Measurements from ENCODE around the gene FAM204A. TPM values are rescaled to one million over a fixed set of nuclear protein-coding genes. Genes with fewer than 3 reads are reported as not detected.

FAM204A gene
- total RNA-seq, 1 donor from 2014 or later: 71.8 TPM

- Mint-ChIP-seq H3K36me3 (ENCODE audit: low read depth) (no peaks in the 10 kb centered on the region), H3K4me1 (no peaks in the 10 kb centered on the region), H3K27ac (no peak overlapping the region), H3K9me3 (no peaks in the 10 kb centered on the region), H3K27me3 (peaks cover 37% of the 10 kb centered on the region), H3K4me3 (no peak overlapping the region)
- ChIA-PET CTCF (no interaction called here), POLR2A (no interaction called here)
- TF ChIP-seq, protein P1, sequence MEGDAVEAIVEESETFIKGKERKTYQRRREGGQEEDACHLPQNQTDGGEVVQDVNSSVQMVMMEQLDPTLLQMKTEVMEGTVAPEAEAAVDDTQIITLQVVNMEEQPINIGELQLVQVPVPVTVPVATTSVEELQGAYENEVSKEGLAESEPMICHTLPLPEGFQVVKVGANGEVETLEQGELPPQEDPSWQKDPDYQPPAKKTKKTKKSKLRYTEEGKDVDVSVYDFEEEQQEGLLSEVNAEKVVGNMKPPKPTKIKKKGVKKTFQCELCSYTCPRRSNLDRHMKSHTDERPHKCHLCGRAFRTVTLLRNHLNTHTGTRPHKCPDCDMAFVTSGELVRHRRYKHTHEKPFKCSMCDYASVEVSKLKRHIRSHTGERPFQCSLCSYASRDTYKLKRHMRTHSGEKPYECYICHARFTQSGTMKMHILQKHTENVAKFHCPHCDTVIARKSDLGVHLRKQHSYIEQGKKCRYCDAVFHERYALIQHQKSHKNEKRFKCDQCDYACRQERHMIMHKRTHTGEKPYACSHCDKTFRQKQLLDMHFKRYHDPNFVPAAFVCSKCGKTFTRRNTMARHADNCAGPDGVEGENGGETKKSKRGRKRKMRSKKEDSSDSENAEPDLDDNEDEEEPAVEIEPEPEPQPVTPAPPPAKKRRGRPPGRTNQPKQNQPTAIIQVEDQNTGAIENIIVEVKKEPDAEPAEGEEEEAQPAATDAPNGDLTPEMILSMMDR (IDR thresholded peaks at IDR 0.05): no peak
- DNase-seq (no peak), ATAC-seq (ENCODE audit: low read depth) (no peak)
- intact Hi-C loops (cut with micrococcal nuclease): no loop called here
Measured at GRCh38 chr10:118262538-118262937, 79.6 kb downstream of the FAM204A start.

- DNase-seq (no peak), ATAC-seq (ENCODE audit: low read depth) (no peak)
- Mint-ChIP-seq H3K4me1 (no peaks in the 10 kb centered on the region), H3K27ac (no peak overlapping the region), H3K36me3 (ENCODE audit: low read depth) (no peaks in the 10 kb centered on the region), H3K9me3 (no peaks in the 10 kb centered on the region), H3K4me3 (no peak overlapping the region), H3K27me3 (peaks cover 23% of the 10 kb centered on the region)
- intact Hi-C loops (cut with micrococcal nuclease): no loop called here
- CTCF ChIA-PET: no interaction called here
- TF ChIP-seq, protein P1 (IDR thresholded peaks at IDR 0.05): no peak
- POLR2A ChIA-PET: interaction anchor here (0.6 kb wide), 1 partner anchor 120 kb away, joined by 4 read pairs; no protein-coding TSS in a partner anchor
Measured at GRCh38 chr10:118259288-118259906, 82.7 kb downstream of the FAM204A start.

- Mint-ChIP-seq H3K27ac (no peak overlapping the region), H3K4me1 (no peaks in the 10 kb centered on the region), H3K27me3 (peaks cover 21% of the 10 kb centered on the region), H3K9me3 (no peaks in the 10 kb centered on the region), H3K36me3 (ENCODE audit: low read depth) (no peaks in the 10 kb centered on the region), H3K4me3 (no peak overlapping the region)
- no peak for ATAC-seq (ENCODE audit: low read depth)
- DNase-seq: no peak
- POLR2A ChIA-PET: no interaction called here
- CTCF ChIA-PET: interaction anchor here (1.2 kb wide), 1 partner anchor 14 kb away, joined by 3 read pairs; no protein-coding TSS in a partner anchor
- TF ChIP-seq, protein P1 (IDR thresholded peaks at IDR 0.05): no peak
- intact Hi-C loops (cut with micrococcal nuclease): no loop called here
Measured at GRCh38 chr10:118258285-118258684, 83.8 kb downstream of the FAM204A start.

GRCh38 chr10:118256825-118257570, 85.1 kb downstream of the FAM204A start:
- H3K4me1 Mint-ChIP-seq: no peaks in the 10 kb centered on the region
- H3K4me3 Mint-ChIP-seq: no peak overlapping the region
- no peaks in the 10 kb centered on the region for H3K36me3 Mint-ChIP-seq (ENCODE audit: low read depth)
- TF ChIP-seq, protein P1 (IDR thresholded peaks at IDR 0.05): no peak
- no peak for DNase-seq
- no peak overlapping the region for H3K27ac Mint-ChIP-seq
- ATAC-seq (ENCODE audit: low read depth): no peak
- H3K27me3 Mint-ChIP-seq: peaks cover 18% of the 10 kb centered on the region
- no peaks in the 10 kb centered on the region for H3K9me3 Mint-ChIP-seq
- POLR2A ChIA-PET: no interaction called here
- CTCF ChIA-PET: no interaction called here
- intact Hi-C loops (cut with micrococcal nuclease): no loop called here

GRCh38 chr10:118256209-118256608, 85.9 kb downstream of the FAM204A start:
- H3K27ac Mint-ChIP-seq: no peak overlapping the region
- H3K4me1 Mint-ChIP-seq: no peaks in the 10 kb centered on the region
- no peak for ATAC-seq (ENCODE audit: low read depth)
- CTCF ChIA-PET: no interaction called here
- POLR2A ChIA-PET: no interaction called here
- no peak overlapping the region for H3K4me3 Mint-ChIP-seq
- intact Hi-C loops (cut with micrococcal nuclease): no loop called here
- H3K36me3 Mint-ChIP-seq (ENCODE audit: low read depth): no peaks in the 10 kb centered on the region
- peaks cover 20% of the 10 kb centered on the region for H3K27me3 Mint-ChIP-seq
- H3K9me3 Mint-ChIP-seq: no peaks in the 10 kb centered on the region
- no peak for DNase-seq
- TF ChIP-seq, protein P1 (IDR thresholded peaks at IDR 0.05): no peak

Measured in activated B cell treated with CpG ODN at 0.5 μM for 24 hours (primary cell).